AG04450 (cell line): Measurements from ENCODE around the gene ASIC5. TPM values are rescaled to one million over a fixed set of nuclear protein-coding genes. Genes with fewer than 3 reads are reported as not detected.

ENCODE experiments used
- CTCF ChIA-PET: fragments of 300-600, 350-600 bp; formaldehyde crosslinking; extraction: SDS; loops from one replicate; lab custom pipeline; 2022; ENCODE audit warnings: antibody characterized with exemption, inconsistent platforms; lab: Charles Lee
- POLR2A ChIA-PET: fragments of 350-600 bp; formaldehyde crosslinking; extraction: SDS; loops from one replicate; lab custom pipeline; 2021; ENCODE audit warnings: antibody characterized with exemption, inconsistent platforms; lab: Yijun Ruan, JAX
- DNase-seq: peaks from one replicate; pipeline ENCODE4 v3.0.0-alpha.2; 2011; ENCODE audit warnings: low read depth, low spot score
- H3K27ac ChIP-seq: one replicate; pipeline ENCODE4 v1.5.1; 2012; ENCODE audit warnings: low read depth, low read length, control low read depth
- H3K27me3 ChIP-seq: one replicate; pipeline ENCODE4 v1.6.0; 2012; ENCODE audit warnings: low read length; ENCODE audit not compliant: control insufficient read depth, insufficient read depth
- H3K4me3 ChIP-seq: 2 replicates; pipeline ENCODE4 v1.5.1; 2011; ENCODE audit warnings: mild to moderate bottlenecking, low read depth, low read length, control low read depth
- H3K9me3 ChIP-seq: 2 replicates; pipeline ENCODE4 v1.5.1; 2012; ENCODE audit warnings: low read length; ENCODE audit not compliant: control insufficient read depth, insufficient read depth
- polyA plus RNA-seq: library from polyadenylated mRNA; depleted of rRNA; stranded (reverse); fragments of >200 nt; gene quantifications from 2 replicates; pipeline ENCODE4 v1.2.3, GENCODE V29; 2011
- TF ChIP-seq, protein P1 (sequence below): IDR thresholded peaks from 2 replicates; pipeline ENCODE4 v1.5.1; 2011; ENCODE audit warnings: low read depth, low read length, control low read depth, inconsistent platforms

The ASIC5 gene
- polyA plus RNA-seq, 1 experiment, result not detected

DNA sequence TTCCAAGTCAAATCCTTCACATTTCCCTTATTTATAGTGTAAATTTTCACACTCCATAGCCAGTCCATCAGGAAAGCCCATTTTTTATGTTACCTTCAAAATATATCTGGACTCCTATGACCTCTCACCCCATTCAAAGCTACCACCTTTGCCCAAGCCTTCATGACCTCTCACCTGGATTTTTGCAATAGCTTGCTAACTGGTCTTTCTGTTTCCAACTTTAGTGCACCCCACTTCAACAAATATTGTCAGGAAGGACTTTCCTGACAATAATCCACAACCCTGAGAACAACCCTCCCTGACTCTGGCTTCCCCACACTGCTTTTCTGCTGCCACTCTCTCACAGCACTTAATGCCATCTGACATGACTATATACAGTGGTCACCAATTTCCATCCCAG is 33.4 kb downstream of the ASIC5 start:
- Histone ChIP-seq H3K9me3 (no peaks in the 10 kb centered on the region), H3K27me3 (no peaks in the 10 kb centered on the region), H3K27ac (no peak overlapping the region), H3K4me3 (no peak overlapping the region)
- TF ChIP-seq, protein P1, sequence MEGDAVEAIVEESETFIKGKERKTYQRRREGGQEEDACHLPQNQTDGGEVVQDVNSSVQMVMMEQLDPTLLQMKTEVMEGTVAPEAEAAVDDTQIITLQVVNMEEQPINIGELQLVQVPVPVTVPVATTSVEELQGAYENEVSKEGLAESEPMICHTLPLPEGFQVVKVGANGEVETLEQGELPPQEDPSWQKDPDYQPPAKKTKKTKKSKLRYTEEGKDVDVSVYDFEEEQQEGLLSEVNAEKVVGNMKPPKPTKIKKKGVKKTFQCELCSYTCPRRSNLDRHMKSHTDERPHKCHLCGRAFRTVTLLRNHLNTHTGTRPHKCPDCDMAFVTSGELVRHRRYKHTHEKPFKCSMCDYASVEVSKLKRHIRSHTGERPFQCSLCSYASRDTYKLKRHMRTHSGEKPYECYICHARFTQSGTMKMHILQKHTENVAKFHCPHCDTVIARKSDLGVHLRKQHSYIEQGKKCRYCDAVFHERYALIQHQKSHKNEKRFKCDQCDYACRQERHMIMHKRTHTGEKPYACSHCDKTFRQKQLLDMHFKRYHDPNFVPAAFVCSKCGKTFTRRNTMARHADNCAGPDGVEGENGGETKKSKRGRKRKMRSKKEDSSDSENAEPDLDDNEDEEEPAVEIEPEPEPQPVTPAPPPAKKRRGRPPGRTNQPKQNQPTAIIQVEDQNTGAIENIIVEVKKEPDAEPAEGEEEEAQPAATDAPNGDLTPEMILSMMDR, result no peak
- DNase-seq, result no peak
- POLR2A ChIA-PET, result no interaction called here
- CTCF ChIA-PET, result interaction anchor here (1.0 kb wide), 1 partner anchor 121 kb away, joined by 3 read pairs; the partner anchor contains the start of gene CTSO

DNA sequence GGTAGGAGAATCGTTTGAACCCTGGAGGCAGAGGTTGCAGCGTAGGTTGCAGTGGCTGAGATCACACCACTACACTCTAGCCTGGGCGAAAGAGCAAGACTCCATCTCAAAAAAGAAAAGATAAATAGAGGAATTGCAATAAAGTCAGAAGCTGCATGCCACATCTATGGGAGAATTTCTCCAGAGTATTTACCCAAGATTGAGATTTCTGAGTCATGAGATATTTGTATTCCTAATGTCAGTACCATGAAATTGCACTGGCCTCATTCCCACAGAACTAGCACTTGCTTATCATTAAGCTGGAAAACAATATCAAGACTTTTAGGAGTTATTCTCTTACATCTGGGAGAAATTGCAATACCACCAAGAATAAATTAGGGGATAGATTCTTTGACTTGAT is 37.4 kb downstream of the ASIC5 start:
- POLR2A ChIA-PET, result no interaction called here
- CTCF ChIA-PET, result interaction anchor here (1.0 kb wide), 1 partner anchor 125 kb away, joined by 3 read pairs; the partner anchor contains the start of gene CTSO
- TF ChIP-seq, protein P1, result no peak
- H3K9me3 ChIP-seq, result no peaks in the 10 kb centered on the region
- no peak for DNase-seq
- H3K27me3 ChIP-seq, result no peaks in the 10 kb centered on the region
- H3K4me3 ChIP-seq, result no peak overlapping the region
- H3K27ac ChIP-seq, result no peak overlapping the region

DNA sequence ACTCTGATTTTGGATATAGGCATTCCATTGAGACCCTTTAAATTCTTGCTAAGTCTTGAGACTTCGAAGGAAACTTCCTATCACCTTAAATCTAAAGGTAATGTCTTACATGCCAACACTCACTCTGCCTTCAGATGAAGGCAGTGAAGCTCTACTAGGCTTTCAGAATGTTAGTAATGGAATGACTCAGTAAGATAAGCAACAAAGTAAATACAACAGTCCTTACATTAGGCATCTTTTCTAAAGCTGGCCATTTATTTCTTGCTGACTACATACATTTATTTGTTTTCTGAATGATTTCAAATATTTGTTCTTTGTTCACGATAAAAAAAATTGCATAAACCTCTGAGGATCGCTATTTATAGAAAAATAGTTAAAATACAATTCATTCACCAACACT is 43.5 kb downstream of the ASIC5 start:
- ChIA-PET POLR2A (no interaction called here), CTCF (interaction anchor here (1.5 kb wide), 1 partner anchor 131 kb away, joined by 10 read pairs; the partner anchor contains the start of gene CTSO)
- Histone ChIP-seq H3K27me3 (no peaks in the 10 kb centered on the region), H3K9me3 (no peaks in the 10 kb centered on the region), H3K4me3 (no peak overlapping the region), H3K27ac (no peak overlapping the region)
- TF ChIP-seq, protein P1, result no peak
- DNase-seq, result no peak

DNA sequence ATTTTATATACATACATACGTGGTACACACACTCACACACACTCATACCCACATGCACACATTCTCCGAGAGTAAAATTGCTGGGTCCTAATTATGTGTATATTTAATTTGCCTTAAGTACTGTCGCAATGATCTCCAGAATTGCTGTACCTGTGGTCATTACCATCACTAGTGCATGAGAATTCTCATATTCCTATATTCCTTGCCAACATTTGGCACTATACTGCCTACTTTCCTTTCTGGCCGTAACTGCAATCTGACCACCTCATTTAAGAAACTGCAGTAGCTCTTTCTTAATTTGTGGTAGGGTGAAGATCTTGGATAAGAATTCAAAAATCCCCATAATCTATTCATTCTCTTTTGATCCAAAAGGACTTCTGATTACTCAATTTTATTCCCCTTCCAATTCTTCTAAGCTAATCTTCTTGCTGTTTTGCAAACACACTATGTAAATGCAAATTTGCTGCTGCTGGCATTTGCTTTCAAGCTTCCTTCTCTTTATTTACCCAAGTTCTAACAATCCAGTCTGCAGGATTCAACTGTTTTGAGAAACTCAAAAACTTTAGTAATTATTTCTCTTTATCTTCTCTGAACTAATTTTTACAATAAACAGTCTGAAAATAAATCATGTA is 45.1 kb downstream of the ASIC5 start:
- TF ChIP-seq, protein P1, result no peak
- H3K27me3 ChIP-seq, result no peaks in the 10 kb centered on the region
- no peaks in the 10 kb centered on the region for H3K9me3 ChIP-seq
- CTCF ChIA-PET, result interaction anchor here (1.0 to 1.4 kb wide), 2 partner anchors 11 to 133 kb away, joined by 5 to 6 read pairs; partner anchors contain the start of gene CTSO
- H3K27ac ChIP-seq, result no peak overlapping the region
- DNase-seq, result no peak
- POLR2A ChIA-PET, result no interaction called here
- H3K4me3 ChIP-seq, result no peak overlapping the region

DNA sequence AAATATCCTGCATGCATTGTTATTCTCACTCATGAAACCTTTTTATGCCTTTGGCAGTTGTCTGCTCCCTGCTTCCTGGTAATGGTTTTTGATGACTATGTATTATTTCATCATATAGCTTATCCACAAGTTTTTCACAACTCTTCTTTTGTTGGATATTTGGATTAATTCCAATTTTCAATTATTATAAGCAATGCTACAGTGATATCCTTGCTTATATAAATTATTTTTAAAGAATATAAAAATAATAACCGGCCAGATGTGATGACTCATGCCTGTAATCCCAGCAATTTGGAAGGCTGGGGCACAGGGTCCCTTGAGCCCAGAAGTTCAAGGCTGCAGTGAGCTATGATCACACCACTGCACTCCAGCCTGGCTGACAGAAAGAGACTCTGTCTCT is 47.0 kb downstream of the ASIC5 start:
- no peak for DNase-seq
- Histone ChIP-seq H3K27ac (no peak overlapping the region), H3K27me3 (no peaks in the 10 kb centered on the region), H3K9me3 (no peaks in the 10 kb centered on the region), H3K4me3 (no peak overlapping the region)
- POLR2A ChIA-PET, result no interaction called here
- TF ChIP-seq, protein P1, result no peak
- CTCF ChIA-PET, result interaction anchor here (0.6 to 2.2 kb wide), 7 partner anchors 9 to 415 kb away, joined by 3 to 8 read pairs (median 3); no protein-coding TSS in a partner anchor
